Stimulated activated CD8-positive, alpha-beta memory T cell treated with anti-CD3 and anti-CD28 coated beads, Interleukin-4, amount 100 ng/mL, for 4 hours (primary cell): ENCODE data around the gene CENPF.
A peak's percentile ranks its signal among the peaks of the same experiment; 100 is the strongest.
"Not testable (repeated sequence)": the region's sequence is repeated elsewhere in the genome, so short reads cannot be mapped to it uniquely, and the experiment has no call there.

Experiments used
- DNase-seq, 2 donors: peaks; one replicate each; pipeline ENCODE4 v3.0.0-alpha.2; 2020; ENCODE audit warnings: low read depth in 2 of 2, low spot score in 1 of 2

The CENPF gene, protein sequence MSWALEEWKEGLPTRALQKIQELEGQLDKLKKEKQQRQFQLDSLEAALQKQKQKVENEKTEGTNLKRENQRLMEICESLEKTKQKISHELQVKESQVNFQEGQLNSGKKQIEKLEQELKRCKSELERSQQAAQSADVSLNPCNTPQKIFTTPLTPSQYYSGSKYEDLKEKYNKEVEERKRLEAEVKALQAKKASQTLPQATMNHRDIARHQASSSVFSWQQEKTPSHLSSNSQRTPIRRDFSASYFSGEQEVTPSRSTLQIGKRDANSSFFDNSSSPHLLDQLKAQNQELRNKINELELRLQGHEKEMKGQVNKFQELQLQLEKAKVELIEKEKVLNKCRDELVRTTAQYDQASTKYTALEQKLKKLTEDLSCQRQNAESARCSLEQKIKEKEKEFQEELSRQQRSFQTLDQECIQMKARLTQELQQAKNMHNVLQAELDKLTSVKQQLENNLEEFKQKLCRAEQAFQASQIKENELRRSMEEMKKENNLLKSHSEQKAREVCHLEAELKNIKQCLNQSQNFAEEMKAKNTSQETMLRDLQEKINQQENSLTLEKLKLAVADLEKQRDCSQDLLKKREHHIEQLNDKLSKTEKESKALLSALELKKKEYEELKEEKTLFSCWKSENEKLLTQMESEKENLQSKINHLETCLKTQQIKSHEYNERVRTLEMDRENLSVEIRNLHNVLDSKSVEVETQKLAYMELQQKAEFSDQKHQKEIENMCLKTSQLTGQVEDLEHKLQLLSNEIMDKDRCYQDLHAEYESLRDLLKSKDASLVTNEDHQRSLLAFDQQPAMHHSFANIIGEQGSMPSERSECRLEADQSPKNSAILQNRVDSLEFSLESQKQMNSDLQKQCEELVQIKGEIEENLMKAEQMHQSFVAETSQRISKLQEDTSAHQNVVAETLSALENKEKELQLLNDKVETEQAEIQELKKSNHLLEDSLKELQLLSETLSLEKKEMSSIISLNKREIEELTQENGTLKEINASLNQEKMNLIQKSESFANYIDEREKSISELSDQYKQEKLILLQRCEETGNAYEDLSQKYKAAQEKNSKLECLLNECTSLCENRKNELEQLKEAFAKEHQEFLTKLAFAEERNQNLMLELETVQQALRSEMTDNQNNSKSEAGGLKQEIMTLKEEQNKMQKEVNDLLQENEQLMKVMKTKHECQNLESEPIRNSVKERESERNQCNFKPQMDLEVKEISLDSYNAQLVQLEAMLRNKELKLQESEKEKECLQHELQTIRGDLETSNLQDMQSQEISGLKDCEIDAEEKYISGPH (N-terminal part only)

DNA sequence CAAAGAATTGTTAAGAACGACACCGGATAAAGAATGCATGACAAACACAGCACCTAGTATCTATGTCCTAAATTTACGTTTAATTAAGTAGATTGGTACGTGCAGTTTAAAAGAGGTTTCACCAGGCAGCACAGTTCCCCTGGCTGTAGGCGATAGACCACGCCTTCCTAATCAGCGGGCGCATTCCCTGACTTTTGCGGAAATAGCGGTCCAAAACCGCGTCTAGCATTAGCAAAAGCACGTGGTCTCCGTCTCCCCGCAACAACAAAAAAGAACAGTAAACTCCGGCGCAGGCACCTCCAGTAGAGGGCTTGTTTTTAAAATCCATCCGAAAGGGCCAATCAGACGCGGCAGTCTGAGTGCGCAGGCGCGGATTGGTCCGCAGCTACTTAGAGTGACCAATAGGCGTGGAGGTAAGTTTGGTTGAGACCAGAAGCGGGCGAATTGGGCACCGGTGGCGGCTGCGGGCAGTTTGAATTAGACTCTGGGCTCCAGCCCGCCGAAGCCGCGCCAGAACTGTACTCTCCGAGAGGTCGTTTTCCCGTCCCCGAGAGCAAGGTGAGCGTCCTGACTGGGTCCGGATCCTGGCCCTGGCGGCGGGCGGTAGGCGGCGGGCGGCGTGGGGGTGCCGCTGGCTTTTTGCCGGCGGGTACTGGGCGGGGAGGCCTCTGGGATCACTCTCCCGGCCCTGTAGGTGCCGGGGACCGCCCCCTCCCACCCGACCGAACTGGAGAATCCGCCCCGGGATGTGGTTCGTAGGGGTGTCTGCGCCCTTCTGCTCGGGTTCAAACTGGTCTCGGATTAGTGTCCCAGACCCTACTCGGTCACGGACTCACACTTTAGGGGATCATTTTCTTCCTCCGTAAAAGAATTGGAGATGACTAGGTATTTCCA lies at the start of gene CENPF:
CENPF (plus strand) TSS at position 432 of the 894 bp plus-strand sequence. CDS start 10,560 bp downstream, outside the sequence.
- peak; percentile 83 to 84 for DNase-seq

DNA sequence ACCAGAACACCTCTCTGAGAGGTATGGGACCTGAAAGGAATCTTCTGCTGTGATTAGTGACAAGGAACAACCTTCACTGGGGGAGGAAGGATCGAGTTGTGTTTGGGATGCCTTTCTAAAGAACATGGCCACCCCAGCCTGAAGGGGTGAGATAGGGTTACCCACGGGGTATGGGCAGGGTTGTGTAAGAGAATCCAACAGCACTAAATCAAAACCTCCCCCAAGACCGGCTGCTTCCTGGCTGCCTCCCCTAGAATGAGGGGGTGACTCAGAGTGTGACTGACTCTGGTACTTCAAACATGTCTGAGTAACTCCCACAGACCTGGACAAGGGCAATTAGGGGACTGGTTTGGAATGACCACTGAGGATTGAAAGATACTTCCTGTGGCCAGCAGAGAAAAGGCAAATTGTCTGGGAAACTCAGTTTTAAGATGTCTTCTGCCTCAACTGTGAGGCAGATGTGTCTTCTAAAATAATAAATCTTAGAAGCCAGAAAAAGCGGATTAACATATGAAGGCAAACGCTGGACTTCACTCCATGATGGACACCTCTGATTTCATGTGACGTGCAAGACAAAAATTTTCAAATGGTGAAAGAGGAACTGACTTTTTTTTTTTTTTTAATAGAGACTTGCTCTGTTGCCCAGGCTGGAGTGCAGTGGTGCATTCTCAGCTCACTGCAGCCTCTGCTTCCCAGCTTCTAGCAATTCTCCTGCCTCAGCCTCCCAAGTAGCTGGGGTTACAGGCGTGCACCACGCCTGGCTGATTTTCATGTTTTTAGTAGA lies 44.9 kb upstream of the CENPF start:
- no peak for DNase-seq

DNA sequence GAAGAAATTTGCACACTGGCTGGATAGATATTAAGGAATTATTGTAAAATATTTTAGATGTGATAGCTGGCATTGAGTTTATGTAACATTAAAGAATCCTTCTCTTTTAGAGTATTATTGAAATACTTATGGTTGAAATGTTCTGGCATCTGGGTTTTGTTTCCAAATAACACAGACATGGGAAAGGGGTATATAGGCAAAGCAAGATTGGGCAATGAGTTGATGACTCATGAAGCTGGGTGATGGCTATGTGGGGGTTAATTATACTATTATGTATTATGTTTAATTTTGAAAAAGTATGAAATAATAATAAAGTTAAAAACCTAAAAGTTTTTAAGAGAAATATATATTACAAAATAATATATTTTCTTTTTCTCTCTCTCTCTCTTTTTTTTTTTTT lies 39.1 kb upstream of the CENPF start:
- DNase-seq, result no peak

DNA sequence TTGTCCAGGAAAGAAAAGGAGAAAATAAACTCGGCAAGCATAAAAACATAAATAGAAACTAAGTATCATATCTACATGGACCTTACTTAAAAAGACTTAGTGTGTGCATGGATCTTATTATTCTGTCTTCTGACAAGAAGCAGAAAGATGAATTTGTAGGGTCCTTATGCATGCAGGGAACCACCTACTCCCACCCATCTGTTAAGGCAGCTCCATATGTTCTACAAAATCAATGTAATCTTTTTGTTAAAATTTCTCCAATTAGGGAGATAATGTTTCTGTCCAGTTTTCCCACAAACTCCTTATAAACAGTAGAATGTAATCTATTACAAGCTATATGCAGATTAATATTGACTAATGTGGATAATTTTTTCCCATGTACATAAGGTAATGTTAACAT lies 37.7 kb upstream of the CENPF start:
- no peak for DNase-seq

DNA sequence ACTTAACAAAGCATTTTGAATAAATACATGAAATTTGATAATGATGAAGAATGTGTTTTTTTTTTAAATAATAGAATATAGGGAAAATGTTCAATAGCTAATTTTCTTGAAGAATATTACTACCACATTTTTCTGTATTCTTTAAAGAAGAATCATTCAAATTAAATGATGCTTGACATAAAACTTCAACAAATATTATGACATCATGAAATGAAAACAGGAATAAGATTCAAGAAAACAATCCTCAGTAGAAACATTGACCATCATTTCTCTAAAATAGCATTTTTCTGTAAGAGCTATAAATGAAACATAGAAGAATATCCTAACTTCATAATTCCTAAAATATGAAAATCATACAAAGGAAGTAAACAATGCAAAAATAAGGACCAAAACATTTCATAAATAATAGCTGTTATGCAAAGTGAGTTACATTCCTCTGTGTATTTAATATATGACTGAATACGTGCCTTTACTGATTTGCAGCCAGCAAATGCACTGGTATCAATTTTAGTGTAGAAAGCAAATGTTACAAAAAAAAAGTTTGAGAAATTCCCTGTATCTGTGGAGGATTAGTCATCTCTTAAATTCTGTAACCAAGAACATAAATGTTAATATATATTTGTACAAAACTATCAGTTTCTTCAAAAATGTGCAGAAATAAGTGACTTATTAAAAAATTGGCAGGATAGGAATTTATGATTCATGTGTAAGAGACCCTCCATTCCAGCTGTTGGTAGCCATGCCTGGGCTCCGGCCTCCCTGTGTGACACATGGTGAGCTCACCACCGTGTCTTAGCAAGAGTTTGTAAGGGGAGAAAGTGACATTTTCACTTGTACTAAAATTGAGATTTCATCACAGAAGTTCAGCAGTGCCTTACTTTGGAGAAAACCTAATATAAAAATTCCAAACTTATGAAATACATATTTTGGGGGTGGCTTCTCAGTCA lies 36.6 kb upstream of the CENPF start:
- no peak for DNase-seq

DNA sequence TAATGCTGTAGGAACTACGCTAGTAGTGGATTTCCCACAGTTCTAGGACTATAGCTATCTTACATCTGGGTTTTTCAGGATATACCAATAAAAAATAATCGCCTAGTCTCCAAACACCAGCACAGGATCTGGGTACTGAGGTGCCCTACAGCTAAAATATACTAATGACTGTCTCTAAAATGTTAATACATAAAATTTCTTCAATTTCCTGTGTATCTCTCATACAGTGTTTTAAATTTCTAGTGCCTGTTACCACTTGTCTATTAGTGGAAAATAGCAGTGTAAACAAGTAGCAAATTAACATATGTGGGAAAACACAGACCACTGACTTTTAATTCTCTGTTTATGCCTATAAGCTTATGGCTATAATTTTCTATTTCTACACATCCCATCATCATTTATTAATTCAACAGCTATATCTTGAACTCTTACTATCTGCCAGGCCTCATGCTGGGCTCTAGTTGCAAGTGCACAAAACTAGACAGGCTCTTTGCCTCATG lies 35.5 kb upstream of the CENPF start:
- no peak for DNase-seq

DNA sequence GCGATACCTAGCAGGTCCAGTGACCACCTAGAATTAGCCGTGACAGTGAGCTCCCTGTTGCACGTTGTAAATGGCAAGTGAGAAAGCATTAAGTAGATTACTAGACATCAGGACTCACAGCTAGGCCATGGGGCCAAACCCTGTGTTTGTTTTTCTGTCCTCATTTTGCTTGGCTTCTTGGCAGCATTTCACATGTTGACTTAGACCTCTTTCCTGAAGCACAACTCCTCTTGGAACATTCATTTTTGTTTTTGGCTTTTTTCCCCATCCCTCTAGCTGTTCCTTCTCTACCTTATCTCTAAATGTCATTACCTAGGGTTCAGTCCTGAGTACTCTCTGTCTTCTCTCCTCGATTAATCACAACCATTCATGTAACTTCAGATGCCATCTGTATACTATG lies 34.7 kb upstream of the CENPF start:
- DNase-seq, result no peak

DNA sequence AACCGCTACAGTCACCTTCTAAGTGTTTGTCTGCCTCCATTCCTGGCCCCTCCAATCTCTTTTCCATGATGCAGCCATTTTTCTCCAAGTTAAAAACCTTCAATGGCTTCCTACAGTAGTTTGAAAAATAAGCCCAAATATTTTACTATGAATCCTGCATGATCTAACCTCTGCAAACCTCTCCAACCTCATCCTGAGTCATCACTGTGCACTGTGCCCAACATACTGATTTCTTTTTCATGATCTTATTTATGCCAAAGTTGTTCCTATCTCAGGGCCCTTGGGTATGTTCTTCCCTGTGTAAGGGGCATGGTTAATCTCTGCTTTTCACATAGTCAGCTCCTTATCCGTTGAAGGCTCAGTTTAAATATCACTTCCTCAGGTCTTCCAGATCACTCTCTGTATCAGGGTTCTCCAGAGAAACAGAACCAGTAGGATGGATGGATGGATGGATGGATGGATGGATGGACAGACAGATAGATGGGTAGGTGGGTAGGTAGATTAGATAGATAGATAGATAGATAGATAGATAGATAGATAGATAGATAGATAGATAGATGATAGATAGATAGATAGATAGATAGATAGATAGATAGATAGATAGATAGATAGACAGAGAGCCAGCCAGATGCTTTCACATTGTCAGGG lies 33.5 kb upstream of the CENPF start:
- no peak for DNase-seq

DNA sequence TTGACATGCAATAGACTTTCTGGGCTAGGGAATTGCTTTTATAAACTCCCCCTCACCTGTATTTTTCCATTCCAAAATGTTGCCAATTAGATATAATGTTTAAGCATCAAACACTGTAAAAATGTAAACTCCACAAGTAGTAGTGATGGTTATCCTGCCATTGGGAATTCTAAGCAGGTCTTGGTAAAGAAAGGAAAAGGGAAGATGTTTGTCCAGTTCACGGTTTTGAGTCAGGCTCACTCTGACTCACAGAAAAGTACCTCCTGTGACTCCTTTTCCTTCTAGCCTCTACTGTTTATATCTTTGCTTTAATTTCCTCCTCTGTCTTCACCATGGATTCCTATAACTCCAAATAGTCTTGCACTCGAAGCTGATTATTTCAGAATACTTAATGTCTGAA lies 32.6 kb upstream of the CENPF start:
- DNase-seq, result no peak

DNA sequence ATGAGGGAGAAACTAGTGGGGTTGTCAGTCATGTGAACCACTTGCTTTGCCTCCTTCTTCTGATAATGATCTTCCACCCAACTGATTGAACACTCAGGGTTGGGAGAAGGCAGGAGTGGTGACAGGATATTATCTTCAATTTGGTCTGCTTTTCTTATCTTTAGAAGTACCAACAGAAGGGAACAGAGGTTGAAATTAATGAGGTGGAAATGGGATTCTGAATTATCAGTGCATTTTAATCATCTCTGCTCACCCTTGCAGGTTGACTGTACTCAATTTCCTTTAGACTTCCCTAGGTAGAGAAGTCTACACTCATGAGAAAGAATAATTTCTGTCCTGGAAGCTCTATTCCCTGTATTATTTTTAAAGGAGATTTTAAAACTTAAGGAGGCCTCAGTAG lies 31.7 kb upstream of the CENPF start:
- DNase-seq, result no peak

DNA sequence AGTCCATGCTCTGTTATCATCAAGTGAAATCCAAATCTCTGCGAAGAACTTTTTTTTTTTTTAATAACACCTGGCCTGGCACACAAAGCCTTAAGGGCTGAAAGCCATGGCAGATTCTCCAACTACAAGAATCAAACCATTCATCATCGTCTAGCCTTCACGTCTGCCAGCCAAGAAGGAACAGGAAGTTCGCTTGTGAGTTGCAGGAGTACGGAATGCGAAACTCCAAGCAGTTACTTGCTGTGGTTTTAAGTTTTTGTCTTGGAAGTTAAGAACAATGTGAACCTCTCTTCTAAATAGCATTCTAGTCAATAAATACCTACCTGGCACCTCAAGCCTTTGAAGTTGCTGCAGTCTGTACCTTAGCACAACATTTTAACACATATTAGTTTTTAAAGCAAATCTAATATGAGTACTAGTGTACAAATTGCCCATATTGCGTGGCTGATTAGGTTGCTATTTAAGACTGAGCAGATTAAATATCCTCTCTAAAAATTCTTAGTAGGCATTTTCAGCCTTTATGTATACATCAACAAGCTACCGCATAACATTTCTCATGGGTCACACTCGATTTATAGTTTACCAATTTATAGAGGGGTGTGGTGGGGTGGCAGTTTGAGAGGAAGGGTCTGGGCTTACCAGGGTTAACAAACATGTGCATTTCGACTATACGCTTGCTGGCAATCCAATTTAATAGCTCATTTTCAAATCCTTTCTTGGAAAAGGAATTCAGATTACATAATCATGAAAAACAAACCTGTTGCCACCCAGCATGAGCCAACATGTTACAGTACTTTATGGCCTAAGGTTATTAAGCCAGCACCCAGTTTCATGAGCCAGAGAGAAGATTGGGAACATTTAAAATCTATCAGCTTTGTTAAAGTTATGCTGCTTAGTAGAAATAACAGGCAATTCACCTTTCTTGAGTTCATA lies 29.3 kb upstream of the CENPF start:
- DNase-seq, result no peak

DNA sequence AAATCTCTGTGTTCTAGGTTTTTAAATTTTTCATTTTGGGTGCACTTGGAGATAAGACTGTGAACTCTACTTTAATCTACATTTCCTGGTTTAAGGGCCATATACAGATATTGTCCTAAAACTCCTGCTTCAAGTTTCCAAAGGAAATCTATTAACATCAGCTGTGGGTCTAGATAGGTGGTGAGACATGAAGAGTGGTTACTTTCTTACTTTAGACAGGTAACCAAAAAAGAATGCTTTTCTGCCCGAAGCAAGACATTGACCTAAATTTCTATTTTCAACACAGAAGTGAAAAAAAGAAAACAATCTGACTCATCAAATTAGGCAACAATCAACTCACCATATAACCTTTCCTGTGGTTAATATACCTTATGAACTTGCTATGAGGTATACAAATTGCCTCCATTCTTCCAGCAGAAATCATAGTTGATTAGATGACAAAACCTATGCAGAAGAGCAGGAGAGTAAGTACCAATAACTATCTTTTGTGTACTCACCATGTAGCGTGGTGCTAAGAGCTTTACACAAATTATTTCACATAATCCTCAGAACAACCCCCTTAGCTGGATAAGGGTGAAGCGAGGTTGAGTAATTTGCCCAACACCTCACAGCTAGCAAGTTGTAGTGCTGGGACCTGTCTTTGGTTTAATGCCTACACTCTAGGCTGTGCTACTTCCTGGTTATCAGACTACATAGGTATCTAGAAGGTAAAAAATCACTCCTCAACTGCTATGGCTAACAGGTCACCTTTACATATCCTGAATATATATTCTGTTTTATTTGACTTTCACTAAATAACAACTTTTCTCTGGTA lies 28.2 kb upstream of the CENPF start:
- DNase-seq, result no peak

DNA sequence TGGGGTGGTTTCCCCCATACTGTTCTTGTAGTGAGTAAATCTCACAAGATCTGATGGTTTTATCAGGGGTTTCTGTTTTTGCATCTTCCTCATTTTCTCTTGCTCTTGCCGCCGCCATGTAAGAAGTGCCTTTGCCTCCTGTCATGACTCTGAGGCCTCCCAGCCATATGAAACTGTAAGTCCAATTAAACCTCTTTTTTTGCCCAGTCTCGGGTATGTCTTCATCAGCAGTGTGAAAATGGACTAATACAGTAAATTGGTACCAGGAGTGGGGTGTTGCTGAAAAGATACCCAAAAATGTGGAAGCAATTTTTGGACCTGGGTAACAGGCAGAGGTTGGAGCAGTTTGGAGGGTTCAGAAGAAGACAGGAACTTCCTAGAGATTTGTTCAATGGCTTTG lies 26.9 kb upstream of the CENPF start:
- not testable (repeated sequence) for DNase-seq

DNA sequence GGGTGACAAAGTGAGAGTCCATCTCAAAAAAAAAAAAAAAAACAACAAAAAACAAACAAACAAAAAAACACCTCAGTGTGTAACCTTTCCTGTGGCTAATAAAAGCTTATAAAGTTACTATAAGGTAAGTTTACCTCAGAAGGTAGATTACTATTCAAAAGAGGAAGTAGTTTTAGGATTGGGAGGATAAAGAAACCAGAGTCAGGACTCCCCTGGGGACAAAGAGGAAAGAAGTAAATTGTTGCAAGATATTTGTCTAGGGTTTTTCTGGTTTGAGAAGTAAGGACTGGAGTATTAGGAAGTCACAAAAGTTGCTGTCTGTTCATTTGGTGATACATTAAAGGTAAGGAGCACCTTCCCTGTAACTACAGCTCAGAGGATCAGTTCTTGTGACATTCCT lies 23.8 kb upstream of the CENPF start:
- DNase-seq, result no peak

DNA sequence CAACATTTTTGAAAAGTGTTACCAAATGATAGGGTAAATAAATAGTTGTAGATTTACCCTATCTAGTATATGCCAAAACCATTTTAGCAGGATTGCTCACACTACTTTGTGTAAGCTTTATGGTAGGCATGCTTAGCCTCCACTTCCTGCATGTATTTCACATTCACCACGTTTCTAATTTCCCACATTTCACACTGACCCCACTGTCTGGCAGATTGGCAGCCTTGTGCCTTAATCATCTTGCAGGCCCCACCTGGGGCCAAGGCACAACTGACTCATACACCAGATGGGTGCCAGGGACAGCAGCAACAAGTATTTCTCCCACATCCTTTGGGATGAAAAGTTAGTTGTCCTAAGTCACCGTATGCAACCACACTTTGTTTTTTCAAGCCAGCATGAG lies 21.2 kb upstream of the CENPF start:
- DNase-seq, result no peak
